GM18508 (cell line): ENCODE data around the gene ITGAE.
"Not testable (repeated sequence)": the region's sequence is repeated elsewhere in the genome, so short reads cannot be mapped to it uniquely, and the experiment has no call there.

Experiments
- ATAC-seq: cut with Tn5 transposase; IDR thresholded peaks from one replicate; pipeline ENCODE4 v1.9.1; 2021; ENCODE audit warnings: moderate number of reproducible peaks; ENCODE audit not compliant: insufficient read depth, unreplicated experiment

ITGAE gene

GRCh38 chr17:3795390-3796102 lies 5.4 kb downstream of the ITGAE start:
- no peak for ATAC-seq

- ATAC-seq: no peak
Measured at GRCh38 chr17:3794557-3795389, 6.2 kb downstream of the ITGAE start.

GRCh38 chr17:3794152-3794551 lies 6.8 kb downstream of the ITGAE start:
- not testable (repeated sequence) for ATAC-seq

GRCh38 chr17:3793258-3793657 lies 7.7 kb downstream of the ITGAE start:
- not testable (repeated sequence) for ATAC-seq

- no peak for ATAC-seq
Measured at GRCh38 chr17:3792481-3792880, 8.5 kb downstream of the ITGAE start.

- ATAC-seq: no peak
Measured at GRCh38 chr17:3788200-3788599, 12.8 kb downstream of the ITGAE start.

- not testable (repeated sequence) for ATAC-seq
Measured at GRCh38 chr17:3785323-3785722, 15.7 kb downstream of the ITGAE start.

- no peak for ATAC-seq
Measured at GRCh38 chr17:3782751-3783150, 18.2 kb downstream of the ITGAE start.

- no peak for ATAC-seq
Measured at GRCh38 chr17:3780986-3781385, 20.0 kb downstream of the ITGAE start.

GRCh38 chr17:3777366-3778120 lies 23.4 kb downstream of the ITGAE start:
- no peak for ATAC-seq

- ATAC-seq: no peak
Measured at GRCh38 chr17:3773966-3774365, 27.0 kb downstream of the ITGAE start.

GRCh38 chr17:3773511-3773910 lies 27.5 kb downstream of the ITGAE start:
- no peak for ATAC-seq

- ATAC-seq: no peak
Measured at GRCh38 chr17:3772764-3773163, 28.2 kb downstream of the ITGAE start.

GRCh38 chr17:3771140-3771539 lies 29.8 kb downstream of the ITGAE start:
- no peak for ATAC-seq

GRCh38 chr17:3770466-3770865 lies 30.5 kb downstream of the ITGAE start:
- no peak for ATAC-seq

- no peak for ATAC-seq
Measured at GRCh38 chr17:3768769-3769168, 32.2 kb downstream of the ITGAE start.

- ATAC-seq: no peak
Measured at GRCh38 chr17:3768341-3768740, 32.6 kb downstream of the ITGAE start.

- ATAC-seq: no peak
Measured at GRCh38 chr17:3766779-3767178, 34.2 kb downstream of the ITGAE start.

GRCh38 chr17:3765981-3766380 lies 35.0 kb downstream of the ITGAE start:
- ATAC-seq: no peak

- ATAC-seq: no peak
Measured at GRCh38 chr17:3763777-3764170, 37.2 kb downstream of the ITGAE start.
